LHCN-M2 (cell line): ENCODE data around the gene WDR17. TPM values are rescaled to one million over a fixed set of nuclear protein-coding genes. Genes with fewer than 3 reads are reported as not detected.

ENCODE experiments used
- DNase-seq: peaks from one replicate; pipeline ENCODE4 v3.0.0-alpha.2; 2012; ENCODE audit warnings: low read depth
- polyA plus RNA-seq: library from polyadenylated mRNA; unstranded; fragments of >200 nt; gene quantifications from one replicate; pipeline ENCODE4 v1.2.1, GENCODE V29; 2012; ENCODE audit warnings: missing spikeins
- total RNA-seq: library from RNA; depleted of rRNA; stranded (reverse); fragments of >200 nt; gene quantifications from 2 replicates; pipeline ENCODE4 v1.2.3, GENCODE V29; 2014; rRNA removed

WDR17 gene
- total RNA-seq = 0.11 and 0.26 TPM in 2 replicates
- not detected for polyA plus RNA-seq

DNA sequence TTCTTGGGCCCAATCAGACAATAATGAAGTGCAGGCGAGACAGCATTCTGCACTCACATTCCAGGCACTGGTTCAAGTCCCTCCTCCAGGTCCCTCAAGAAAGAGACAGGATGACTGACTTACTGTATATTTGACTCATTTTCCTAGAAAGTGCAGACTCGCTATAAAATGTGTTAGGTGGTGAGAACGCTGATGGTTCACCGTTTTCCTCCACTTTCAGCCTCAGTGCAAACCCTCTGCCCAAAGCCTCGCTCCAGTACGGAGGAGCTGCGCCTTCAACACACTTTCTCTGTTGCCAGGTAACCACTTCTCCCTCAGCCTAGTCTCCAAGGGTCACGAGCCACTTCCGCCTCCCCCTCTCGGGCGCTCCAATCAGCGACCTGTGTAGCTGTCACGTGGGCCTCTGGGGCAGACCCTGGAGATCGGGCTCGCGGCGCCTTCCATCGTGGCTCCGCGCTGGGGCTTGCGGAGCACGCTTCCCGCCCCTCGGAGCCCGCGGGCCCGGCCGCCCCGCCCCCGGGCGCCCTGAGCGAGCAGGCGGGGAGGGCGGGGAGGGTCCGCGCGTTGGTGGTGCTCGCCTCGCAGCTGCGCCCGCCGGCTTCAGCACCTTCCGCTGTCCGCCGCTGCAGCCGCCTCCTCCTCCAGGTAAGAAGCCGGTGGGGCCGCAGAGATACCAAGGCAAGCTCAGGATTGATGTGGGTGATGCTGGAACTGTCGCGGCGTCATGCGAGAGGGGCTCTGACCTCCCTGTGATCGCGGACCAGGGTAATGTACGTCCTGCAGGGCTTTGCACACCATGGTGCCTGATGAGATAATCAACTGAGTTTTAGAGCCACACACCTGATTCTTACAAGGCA is at the start of gene WDR17:
Gene WDR17, plus strand, starts transcription at position 407 of the 857 bp plus-strand sequence. CDS start 45,740 bp downstream, outside the sequence.
- DNase-seq = peak; percentile 30

DNA sequence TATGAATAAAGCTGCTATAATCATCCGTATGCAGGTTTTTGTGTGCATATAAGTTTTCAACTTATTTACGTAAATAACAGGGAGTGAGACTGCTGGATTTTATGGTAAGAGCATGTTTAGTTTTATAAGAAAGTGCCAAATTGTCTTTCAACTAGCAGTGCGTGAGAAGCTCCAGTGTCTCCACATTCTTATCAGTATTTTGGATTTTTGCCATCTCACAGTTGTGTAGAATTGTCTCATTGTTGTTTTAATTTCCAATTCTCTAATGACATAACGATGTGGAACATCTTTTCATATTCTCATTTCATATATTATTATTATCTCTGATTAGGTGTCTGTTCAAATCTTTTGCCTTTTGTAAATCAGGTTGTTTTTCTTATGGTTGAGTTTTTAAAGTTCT is 49.0 kb upstream of the WDR17 start:
- DNase-seq = no peak

DNA sequence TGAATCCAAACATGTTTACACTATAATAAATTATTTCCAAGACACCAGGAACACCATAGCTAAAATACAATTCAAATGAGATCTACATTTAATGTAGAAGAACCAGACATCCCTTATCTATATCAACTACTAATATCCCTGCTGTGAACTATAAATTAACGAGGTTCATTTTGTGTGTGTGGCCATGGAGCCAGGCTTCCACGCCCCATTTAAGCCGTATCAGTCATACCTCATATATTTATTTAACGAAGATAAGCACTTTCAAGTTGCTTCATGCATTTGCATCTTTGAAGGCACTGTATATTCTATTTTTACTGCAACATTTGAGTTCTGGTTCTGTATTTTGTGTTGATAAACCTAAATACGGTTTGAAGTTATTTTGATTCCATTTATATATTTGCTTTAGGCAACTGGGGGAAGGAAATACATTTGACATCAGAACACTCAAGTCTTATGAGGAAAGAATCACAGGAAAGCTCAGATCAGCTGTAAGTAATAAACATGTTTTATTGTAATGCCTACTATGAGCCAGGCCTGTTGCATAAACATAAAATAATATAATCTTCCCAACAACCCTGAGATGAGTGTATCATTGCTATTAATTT is 45.1 kb upstream of the WDR17 start:
- DNase-seq = no peak

DNA sequence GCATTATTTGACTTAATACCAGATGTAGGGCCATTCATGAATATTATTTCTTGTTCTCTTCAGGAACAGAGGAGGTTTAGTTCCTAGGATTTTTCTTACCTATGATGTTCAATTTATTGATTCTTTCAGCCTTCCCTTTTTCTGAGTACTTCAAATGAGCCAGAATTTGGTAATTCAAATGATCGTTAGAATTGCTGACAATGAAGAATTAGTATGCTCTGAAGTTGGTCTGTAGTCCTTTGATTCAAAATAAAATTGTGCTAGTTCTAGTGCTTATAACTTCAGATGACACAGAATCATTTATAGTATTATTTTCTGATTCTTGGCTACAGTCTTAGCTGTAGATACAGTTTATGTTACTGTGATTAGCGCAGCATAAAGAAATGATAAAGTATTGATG is 35.2 kb upstream of the WDR17 start:
- DNase-seq = no peak

DNA sequence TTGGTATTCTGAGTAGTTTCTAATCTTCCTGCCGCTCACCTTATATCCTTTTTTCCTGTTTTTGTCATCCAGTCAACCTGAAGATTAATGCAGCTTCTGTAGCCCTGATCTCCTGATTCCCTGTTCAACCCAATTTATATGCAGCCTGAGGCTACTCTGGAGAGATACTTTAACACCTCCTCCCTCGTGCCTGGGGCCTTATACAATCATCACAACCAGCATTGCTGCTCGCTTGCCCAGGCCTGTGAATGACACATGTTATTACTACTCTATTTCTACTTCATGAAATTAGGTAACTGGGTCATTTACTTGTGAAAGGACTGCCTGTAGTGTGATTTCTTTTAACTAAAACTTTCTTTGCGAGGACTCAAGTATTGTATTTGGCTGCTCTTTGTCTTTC is 33.7 kb upstream of the WDR17 start:
- DNase-seq = no peak

DNA sequence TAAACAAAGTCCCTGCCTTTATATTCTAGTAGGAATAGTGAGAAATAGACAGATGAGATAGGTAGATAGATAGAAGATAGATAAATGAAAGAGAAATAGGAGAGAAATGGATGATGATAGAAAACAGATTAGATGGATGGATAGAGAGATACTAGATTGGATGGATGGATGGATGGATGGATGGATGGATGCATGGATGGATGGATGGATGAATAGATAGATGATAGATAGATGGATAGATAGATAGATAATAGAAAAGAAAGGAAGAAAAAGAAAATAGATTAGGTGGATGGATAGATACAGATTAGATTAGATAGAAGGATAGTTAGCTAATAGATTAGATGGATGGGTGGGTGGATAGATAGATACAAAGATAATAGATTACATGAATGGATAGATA is 33.2 kb upstream of the WDR17 start:
- no peak for DNase-seq

DNA sequence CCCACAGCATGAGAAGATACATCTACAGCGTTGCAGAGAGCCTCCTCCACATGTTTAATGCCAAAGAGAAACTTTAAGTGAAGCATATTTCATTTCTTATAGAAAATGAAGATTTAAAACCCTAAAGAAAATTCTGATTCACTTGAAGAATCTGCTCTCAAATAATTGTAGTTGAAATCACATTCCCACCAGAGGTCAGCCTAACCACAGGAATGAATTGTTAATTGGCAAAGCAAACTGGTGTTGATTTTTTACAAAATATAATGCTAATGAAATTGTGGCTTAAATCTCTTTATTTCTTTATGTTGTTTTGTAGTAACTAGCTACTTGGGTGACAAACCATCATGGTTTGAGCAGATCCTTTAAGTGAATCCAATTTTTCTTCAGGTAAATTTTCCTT is 31.1 kb upstream of the WDR17 start:
- DNase-seq = peak; percentile 32

DNA sequence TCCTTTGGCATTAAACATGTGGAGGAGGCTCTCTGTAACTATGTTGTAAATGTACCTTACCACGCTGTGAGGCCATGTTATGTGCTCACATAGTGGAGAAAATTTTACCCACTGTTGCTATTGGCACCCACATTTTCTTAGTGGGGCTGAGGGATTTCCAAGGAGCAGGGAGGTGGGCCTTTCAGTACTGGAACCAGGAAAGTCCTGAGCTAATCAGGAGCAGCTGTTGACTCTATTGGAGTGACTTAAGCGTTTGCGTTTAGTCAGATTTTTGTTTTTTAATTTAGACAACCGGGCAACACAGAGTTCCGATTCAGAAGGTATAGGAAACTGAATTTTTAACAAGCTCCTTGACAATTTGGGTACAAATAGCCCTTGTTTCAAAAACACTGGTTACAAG is 30.7 kb upstream of the WDR17 start:
- no peak for DNase-seq

DNA sequence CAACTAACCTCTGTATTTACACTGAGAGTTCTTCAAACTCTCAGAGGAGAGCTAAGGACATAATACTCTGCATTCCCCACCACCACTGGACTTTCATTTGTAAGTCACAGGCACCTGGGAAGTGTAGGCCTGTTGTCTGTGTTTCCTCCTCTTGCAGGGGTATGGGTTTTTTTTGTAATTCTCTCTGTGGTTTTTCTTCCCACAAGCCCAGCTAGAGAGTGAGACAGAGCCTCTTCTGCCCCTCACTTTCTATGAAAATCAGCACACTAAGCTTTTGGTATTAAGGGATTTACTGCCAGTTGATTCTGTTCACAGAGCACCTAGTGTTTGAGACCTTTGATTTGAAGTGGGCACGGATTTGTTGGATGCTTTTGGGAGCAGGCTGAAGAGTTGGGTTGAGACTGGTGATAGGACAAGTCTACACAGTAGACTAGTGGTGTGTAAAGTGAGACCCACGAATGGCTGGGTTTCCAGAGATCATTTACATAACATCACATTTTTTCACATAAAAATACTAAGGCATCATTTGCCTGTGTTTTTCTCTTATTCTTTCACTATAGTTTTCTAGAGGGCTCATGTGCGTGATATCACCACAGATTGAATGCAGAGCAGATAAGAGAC is 28.9 kb upstream of the WDR17 start:
- no peak for DNase-seq

DNA sequence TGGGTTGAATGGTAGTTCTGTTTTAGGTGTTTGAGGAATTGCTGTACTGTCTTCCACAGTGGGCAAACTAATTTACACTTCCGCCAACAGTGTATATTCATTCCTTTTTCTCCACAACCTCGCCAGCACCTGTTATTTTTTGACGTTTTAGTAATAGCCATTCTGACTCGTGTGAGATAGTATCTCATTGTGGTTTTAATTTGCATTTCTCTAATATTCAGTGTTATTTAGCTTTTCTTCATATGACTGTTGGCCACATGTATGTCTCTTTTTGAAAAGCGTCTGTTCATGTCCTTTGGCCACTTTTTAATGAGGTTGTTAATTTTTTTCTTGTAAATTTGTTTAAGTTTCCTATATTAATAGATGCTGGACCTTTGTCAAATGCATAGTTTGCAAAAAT is 26.9 kb upstream of the WDR17 start:
- DNase-seq = no peak

DNA sequence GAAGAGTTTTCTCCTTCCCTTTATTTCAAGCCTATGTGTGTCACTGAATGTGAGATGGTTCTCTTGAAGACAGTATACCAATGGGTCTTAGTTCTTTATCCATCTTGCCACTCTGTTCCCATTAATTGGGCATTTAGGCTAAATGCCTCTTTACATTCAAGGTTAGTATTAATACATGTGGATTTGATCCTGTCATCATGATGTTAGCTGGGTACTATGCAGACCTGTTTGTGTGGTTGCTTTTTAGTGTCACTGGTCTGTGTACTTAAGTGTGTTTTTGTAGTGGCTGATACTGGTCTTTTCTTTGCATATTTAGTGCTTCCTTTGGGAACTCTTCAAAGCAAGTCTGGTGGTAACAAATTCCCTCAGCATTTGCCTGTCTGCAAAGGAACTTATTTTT is 23.4 kb upstream of the WDR17 start:
- DNase-seq = no peak

DNA sequence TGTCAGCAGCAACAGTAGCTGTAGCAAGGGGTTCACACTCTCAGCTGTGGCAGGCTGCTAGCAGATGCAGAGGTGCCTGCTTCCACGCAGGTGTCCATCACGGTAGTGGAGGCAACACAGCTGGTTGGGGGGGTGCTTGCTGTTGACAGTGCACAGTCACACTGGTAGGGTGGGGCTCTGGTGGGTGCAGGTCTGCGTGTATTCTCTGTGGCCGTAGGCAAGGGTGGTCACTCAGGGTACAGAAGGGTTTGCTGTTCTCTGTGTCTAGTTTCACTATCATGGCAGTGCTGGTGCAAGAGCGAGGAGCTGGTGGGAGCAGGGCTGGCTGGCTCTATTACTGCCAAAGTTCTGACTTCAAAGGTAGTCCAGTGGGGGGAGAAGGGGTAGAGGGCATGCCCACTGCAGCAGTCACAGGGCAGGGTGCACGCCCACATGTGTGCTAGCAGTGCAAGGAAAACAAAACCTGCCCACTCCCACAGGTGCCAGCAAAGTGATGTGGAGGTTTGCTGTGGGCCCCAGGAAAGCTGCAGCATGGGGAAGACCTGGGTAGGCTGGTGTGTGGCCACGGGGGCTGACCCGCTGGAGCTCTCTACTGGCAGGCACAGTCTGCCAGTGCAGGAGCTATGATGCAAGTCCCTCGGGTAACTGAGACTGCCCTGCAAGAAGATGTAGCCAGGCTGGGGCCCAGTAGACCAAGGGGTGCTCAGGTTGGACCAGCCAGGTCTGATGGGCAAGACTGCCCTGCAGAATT is 21.6 kb upstream of the WDR17 start:
- no peak for DNase-seq

DNA sequence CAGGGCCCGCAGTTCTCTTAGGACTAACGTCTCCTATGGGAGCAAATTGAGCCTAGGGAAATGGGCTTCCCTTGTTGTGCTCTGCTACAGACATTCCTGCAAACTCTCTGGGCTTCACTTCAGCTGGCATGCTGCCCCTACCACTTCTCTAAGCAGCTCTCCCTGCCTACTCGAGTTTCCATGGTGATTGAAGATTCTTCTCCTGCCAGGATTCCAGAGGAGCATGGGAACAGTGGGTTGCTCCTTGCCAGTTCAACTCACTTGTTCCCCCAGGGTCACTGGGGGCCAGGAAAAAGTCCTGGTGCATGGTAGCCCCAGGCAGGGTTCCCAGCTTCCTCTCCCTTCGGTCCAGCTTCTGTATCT is 21.1 kb upstream of the WDR17 start:
- no peak for DNase-seq

DNA sequence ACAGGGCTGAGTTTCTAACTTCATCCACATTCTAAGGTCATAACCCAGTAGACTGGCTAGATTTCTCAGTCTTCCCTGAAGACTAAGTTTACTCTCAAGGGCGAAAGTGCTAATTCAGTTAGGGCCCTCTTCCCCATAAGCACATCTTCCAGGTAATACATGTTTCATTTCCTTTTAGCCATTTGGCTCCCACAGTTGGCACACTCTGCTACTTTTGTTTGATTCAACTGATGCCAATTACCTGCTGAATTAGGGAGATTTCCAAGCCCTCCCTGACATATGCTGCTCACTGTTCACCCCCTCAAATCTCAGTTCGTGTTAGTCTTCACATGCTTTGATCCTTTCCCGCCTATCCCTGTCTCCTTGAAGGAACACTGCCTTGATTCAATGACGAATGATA is 17.0 kb upstream of the WDR17 start:
- DNase-seq = no peak

DNA sequence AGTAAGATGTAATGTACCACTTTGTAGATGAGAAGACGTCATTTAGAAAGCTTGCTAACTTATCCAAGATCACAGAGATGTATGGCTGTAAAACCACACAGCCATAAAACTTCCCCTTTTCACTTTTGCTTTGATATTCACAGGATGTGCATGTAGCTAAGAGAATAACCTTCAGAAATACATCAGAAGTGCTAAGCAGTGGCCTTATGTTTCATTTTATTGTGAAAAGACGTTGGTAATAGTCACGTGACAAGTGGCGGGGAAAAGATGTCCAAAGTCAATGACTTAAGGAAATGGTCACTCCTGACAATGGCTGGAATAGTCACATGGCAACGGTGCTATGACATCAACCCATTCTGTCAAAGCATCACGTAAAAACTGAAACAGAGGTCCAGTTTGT is 12.9 kb upstream of the WDR17 start:
- DNase-seq = no peak

DNA sequence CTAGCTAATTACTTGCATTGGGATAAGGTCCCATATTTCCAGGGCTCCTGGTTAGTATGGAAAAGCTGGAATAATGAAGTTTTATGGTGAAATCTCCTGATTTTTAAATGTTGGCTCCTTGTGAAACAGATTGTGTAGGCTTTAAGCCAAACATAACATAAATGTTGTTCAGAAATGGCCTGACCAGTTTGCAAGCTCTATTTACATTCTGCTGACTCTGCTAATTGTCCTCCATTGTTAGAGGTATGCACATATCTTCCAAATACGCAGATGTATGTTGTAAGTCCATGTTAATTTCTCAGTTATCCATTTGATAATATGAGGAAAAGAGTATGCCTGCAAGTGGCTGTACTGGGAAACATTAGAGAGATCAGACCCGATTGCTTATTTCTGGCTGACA is 11.9 kb upstream of the WDR17 start:
- DNase-seq = no peak

DNA sequence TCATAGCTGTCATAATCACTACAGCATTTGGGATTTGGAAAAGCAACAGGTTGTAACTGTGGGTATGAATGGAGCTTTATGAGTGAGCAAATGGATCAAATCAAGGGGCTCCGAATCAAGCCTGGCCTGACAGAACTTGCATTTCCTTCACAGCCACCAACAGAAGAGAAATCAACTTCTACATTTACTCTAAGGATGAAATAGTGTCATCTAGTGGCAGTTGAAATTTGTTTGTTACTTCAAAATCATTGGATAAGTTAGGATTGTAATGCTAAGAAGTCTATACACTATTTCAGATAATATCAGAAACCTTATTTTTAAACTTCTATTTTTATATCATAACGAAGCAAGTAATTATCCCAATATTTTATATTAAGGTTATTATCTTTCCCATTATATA is 10.7 kb upstream of the WDR17 start:
- no peak for DNase-seq

DNA sequence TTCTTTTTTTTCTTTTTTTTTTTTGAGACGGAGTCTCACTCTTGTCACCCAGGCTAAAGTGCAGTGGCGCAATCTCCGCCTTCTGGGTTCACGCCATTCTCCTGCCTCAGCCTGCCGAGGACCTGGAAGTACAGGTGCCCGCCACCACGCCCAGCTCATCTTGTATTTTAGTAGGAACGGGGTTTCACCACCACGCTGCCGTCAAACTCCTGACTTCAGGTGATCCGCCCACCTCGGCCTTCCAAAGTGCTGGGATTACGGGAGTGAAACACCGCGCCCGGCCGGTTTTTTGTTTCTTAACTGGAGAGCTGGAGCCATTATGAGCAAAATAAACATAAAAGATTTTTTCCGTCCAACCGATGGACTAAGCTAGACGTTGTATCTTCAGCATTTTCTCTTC is 1.9 kb upstream of the WDR17 start:
- DNase-seq = no peak

DNA sequence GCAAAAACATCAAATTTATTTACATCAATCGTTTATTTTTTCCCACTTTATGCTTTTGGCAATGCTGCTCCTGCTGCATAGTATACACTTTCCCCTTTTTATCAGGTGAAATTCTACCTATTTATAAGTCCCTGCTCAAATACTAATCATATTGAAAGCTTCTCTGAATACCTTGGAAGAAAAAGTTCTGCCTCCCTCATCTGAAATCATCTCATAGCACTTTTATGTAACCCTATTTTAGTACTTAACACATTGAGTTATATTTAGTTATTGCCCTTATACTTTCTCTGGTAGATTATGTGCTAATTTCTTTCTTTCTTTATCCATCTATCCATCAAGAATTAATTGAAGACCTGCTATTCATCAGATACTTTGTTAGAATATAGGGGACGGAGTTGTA is 1.1 kb upstream of the WDR17 start:
- DNase-seq = no peak

DNA sequence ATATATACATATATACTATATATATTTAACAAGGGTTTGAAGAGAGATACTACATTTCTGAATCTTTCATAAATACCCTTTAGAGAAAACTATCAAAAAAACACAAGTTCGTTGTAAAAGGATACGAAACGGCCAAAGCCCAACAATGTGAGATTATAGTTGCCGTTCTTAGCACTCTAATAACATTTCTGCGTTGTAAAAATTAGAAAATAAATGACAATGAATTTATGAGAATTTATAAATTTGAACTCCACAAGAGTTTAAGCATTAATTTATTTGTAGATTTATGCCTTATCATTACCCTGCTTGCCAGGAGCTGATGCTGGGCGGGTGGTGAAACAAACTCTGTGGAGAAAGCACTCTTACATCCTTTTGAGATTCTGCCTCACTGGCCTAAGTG is 1.1 kb downstream of the WDR17 start:
- DNase-seq = no peak

DNA sequence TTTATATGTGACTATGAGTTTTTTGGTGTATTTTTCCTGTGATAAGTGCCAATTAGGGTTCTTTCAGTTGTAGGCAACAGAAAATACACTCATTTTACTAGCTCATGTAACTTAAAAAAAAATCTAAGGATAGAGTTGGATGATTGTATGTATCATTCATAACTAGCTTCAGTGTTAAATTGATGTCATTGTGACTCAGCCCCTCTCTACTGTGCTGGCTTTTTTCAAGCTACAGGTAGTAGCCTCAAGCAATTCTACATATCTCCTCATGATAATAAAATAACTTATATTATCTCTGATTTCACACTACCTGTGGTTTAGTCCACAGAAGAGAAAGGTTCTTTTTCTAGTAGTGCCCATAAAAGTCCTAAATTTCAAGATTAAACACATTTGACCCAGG is 11.9 kb downstream of the WDR17 start:
- DNase-seq = no peak

DNA sequence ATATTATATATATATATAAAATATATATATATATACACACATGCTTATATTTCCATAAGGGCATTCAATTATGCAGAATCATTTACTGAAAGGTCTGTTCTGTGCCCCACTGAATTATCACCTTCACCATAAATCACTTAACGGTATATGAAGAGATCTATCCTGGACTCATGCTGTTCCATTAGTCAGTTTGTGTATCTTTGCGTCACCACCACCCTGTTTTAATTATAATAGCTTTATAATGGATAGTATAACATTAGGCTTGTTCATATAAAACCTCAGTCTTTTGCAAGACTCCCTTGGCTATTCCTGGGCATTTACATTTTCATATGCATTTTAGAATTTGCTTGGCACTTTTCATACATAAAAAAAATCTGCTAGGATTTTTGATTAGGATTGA is 19.1 kb downstream of the WDR17 start:
- DNase-seq = no peak
